ENCODE measurements around the gene CAMSAP2.
"Not testable (repeated sequence)": the region's sequence is repeated elsewhere in the genome, so short reads cannot be mapped to it uniquely, and the experiment has no call there.

The CAMSAP2 gene

GRCh38 chr1:200738949-200739651 is 407 bp downstream of the CAMSAP2 start:
- peak; percentile 54 to 64 for DNase-seq

DNA sequence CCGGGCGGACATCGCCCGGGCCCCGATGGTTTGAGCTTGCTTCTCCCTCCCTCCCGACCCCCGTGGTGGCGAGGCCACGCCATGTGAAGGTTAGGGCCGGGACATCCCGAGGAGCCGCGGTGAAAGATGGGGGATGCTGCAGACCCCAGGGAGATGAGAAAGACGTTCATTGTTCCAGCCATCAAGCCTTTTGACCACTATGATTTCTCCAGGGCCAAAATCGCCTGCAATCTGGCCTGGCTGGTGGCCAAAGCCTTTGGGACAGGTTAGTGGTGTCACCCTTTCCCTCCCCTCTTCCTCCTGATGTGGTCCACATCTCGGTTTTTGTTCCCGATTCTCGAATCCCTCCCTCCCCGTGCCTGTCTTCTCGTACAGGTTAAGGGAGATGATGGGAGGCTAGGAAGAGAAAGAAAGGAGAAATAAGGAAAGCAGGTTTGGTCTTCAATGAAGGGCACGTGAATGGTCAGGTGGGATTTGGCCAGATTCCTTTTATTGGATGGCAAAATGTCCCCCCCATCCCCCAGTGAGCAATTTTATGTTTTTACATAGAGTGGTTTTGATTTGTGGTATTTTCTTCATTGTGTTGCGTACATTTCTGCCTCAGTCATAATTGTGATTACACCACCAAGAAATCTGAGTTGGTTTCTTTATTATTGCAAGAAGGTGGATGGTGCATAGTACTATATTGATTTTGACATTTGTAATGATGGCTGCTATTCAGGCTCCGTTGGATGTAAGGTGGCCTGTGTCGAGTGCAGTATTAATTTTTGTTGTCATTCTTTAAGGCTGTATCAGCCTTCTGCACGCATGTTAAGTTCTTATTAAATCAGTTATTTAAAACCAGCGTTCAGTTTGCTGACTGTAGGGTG is 1.2 kb downstream of the CAMSAP2 start:
- DNase-seq: peak in 1 of 2 experiments; percentile 29

DNA sequence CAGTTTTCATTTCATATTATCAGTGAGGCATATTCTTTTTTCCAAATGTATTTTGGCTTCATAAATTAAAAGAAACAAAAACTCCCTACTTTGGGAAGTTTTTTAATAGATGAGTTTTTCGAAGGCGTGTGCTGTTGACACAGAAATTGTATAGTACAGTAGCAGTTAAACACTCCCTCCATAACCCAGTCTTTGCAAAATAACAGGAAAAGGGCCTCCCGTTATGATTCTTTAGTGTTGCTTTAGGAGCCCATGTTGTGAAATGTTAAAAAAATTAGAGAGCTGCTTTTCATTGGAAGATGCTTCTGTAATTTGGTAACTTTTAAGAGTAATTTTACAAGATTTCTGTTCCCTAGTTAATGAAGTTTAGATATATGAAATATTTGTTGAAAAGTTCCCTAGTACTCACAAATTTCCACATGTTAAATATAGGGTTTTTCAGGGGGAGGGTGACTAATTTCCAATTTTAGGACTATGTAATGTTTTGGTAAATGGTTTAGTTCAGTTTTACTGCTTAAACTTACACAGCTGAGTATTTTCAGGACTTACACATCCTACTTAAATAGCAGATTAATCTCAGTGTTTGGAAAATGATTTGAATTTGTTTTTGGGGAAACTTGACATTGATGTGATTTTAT is 2.0 kb downstream of the CAMSAP2 start:
- DNase-seq: no peak

- DNase-seq: peak in 1 of 2 experiments; percentile 11
Measured at GRCh38 chr1:200741551-200742207, 3.0 kb downstream of the CAMSAP2 start.

DNA sequence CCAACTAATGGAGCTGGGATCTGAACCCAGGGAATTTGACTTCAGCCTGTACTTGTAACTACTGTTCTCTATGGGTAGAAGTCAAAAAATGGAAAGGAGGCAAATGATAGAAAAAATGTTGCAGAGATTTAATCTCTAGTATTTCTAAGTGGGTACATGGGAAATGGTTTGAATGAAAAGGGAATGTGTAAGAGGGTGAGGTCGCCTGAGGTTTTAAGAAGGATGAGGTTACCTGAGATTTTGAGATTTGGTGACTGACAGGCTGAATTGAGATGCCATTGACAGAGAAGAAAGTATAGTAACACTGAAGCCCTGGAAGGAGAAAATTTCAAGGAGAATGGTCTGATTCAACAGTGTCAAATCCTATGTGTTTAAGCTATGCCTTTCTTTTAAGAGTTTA is 5.5 kb downstream of the CAMSAP2 start:
- no peak for DNase-seq

GRCh38 chr1:200749090-200749489 is 10.4 kb downstream of the CAMSAP2 start:
- no peak for DNase-seq

DNA sequence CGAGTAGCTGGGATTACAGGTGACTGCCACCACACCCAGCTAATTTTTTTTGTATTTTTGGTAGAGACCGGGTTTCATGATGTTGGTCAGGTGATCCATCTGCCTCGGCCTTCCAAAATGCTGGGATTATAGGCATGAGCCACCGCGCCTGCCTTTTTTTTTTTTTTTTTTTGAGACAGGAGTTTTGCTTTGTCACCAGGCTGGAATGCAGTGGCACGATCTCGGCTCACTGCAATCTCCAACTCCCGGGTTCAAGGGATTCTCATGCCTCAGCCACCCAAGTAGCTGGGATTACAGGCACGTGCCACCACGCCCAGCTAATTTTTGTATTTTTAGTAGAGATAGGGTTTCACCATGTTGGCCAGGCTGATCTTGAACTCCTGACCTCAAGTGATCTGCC is 12.1 kb downstream of the CAMSAP2 start:
- DNase-seq: not testable (repeated sequence)

DNA sequence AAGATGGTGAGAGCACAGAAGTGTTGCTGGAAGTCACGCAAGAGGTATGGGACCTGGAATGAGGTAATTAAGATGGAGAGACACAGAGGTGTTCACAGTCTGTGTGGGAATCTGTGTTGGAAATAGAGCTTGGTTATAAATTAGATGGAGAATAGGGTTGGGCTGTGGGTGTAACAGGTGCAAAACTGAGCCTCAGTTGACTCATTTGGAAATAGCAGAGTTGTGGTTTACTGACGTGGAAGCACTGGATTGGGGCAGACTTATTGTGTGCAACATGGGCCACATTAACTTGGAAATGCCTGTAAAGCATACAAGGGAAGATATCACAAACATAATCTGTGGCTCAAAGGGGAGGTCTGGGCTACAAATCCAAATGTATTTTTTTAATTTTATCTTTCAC is 13.0 kb downstream of the CAMSAP2 start:
- no peak for DNase-seq

GRCh38 chr1:200753650-200754198 is 15.0 kb downstream of the CAMSAP2 start:
- no peak for DNase-seq

DNA sequence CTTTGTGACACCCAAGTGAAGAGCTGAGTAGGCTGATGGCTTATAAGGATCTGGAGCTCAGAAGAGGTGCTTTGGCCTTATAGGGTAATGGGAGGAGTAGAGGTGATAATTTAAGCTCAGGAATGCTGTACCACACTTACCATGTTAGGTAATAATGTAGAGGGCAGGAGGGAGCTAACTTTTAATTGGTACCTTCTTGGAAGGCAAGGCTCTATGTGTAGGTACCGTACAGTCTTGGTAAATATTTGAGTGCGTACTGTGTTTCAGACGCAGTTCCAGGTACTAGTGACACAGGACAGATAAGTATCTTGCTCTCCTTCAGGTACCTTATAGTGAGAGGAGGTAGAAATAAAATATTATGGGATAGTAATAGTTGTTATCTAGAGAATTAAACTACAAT is 16.8 kb downstream of the CAMSAP2 start:
- DNase-seq: no peak

- DNase-seq: no peak
Measured at GRCh38 chr1:200762089-200762488, 23.4 kb downstream of the CAMSAP2 start.

DNA sequence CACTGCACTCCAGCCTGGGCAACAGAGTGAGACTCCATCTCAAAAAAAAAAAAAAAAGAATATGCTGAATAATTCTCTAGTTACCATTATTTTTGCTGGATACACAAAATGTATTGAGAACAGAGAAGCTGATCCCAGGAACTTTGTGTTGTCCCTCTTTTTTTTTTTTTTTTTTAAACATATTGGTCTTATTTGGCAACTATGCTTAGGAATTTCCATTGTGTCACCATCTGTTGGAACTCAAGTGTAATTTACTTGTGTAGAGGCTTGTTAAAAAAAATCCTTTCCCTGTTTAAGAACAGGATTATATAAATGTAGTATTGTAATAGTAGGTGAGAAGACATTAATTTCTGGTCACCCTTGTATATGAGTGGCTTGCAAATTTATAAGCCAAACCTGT is 28.6 kb downstream of the CAMSAP2 start:
- DNase-seq: no peak

DNA sequence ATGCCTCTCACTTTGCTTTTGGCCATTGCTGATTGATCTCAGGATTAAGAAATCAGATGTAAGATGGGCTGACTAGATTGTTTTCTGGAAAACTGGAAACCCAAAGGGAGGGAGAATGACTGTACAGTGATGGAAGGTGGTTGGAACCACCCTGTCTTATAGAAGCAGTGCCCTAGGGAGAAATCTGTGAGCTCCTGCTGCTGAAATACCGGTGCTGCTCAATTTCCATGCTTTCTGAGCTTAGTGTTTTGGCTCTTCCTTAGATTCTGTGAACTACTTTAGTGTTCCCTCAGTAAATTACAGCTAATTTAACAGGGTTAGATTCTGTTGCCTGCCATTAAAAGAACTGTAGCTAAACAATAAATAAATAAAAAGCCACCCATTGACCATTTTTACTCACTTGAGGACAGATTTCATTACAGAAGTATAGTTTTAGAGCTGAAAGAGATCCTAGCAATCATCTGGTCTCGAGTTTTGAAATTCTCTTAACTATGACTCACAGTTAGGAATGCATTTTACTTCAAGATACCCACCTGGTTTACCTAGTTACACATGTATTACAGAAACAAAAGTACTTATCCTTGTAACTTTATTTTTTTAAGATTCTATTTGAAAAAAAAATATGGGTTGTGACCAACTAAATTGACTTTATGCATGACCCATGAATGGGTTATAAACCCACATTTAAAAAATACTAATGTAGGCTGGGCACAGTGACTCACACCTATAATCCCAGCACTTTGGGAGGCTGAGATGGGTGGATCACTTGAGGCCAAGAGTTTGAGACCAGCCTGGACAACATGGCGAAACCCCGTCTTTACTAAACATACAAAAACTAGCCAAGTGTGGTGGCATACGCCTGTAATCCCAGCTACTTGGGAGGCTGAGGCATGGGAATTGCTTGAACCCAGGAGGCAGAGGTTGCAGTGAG is 33.2 kb downstream of the CAMSAP2 start:
- no peak for DNase-seq

GRCh38 chr1:200774311-200774710 is 35.6 kb downstream of the CAMSAP2 start:
- no peak for DNase-seq

DNA sequence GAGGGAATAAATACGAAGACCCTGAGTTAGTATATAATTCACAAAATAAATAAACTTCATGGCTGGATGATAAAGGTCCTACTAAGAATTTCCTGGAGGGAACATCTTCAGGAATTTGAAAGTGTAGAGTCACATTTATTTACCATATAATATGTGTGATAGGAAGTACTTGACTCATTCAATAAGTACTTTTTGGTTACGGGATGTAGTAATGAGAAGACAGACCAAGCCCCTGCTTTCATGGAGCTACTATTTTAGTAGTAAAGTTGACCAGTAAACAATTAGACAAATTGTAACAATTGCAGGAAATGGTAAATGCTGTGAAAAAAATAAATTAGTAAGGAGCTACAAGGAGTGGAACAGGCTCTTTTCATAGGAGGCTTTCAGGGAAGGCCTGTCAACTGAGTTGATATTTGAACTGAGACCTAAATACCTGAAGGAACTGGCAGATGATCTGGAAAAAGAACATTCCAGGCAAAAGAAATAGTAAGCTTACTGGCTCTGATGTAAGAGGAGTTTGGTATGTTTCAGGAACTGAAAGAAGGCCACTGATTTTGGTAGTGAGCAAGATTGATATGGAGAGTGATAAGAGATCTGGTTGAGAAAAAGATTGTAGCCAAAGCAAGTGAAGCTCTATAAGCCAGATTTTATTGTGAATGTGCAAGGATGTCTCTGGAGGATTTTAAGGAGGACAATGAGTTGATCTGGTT is 36.2 kb downstream of the CAMSAP2 start:
- DNase-seq: no peak

DNA sequence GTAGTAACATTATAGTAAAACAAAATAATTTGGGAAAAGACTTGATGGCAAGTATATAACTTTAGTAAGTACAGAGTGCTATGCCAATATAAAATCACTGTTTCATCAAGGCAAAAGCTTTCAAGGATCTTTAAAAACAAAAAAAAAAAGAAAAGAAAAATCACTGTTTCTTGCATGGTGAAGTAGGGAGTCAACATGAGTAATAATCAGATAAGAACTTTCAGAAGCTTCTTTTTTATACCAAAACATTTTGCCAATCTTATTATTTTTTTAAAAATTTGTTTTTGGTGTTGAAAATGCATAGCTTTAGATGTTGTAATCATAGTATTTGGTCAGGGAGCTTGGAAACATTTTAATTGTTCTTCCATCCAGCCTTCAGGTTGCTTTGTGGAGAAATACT is 37.2 kb downstream of the CAMSAP2 start:
- no peak for DNase-seq

- no peak for DNase-seq
Measured at GRCh38 chr1:200776949-200777348, 38.3 kb downstream of the CAMSAP2 start.

DNA sequence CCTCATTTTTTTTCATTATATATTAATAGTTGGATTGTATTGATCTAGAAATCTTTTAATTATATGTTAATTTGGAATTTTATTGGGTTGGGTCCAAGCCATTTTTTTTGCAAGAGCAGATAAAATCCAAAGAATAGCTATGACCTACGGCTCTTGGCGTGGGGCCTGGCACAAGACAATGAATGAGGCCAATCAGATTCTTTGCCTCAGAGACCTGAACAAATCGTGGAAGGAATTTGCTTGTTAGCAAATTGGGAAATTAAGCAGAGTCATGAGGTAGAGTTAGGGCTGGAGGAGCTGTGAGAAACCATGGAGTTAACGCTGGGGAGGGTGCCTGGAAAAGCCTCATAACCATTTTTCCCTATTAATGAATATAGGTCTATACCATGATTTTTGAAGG is 40.1 kb downstream of the CAMSAP2 start:
- DNase-seq: no peak

GRCh38 chr1:200779326-200779725 is 40.6 kb downstream of the CAMSAP2 start:
- DNase-seq: no peak

GRCh38 chr1:200780545-200781369 is 42.1 kb downstream of the CAMSAP2 start:
- DNase-seq: no peak

All from NCI-H524 (cell line).